Transverse colon (tissue), 4 donors: ENCODE data around the gene OGFR.

ENCODE experiments used
- CTCF ChIP-seq, 5 experiments: fragments of 200-600 bp in 3 of 5; fragments of 450-650 bp in 2 of 5; sonication (generic) in 3 of 5; IDR thresholded peaks; 1 replicate in 2 of 5; 2 replicates in 3 of 5; pipeline ENCODE4 v1.5.1; 2016 to 2017; ENCODE audit warnings: antibody characterized with exemption in 5 of 5, inconsistent platforms in 3 of 5, mild to moderate bottlenecking in 2 of 5, moderate library complexity in 1 of 5
- POLR2AphosphoS5 ChIP-seq, 3 donors: sonication (generic); formaldehyde crosslinking; IDR thresholded peaks; one replicate each; pipeline ENCODE4 v1.6.1; 2016; ENCODE audit warnings: antibody characterized with exemption in 3 of 3

GRCh38 chr20:62761759-62762131 lies 42.9 kb upstream of the OGFR start:
- TF ChIP-seq CTCF (IDR thresholded peaks at IDR 0.05) (no peak), POLR2AphosphoS5 (IDR thresholded peaks at IDR 0.05) (no peak)
